Activated CD4-positive, alpha-beta T cell treated with anti-CD3 and anti-CD28 coated beads for 24 hours (primary cell): ENCODE measurements around the gene IL3.
"Not testable (repeated sequence)": the region's sequence is repeated elsewhere in the genome, so short reads cannot be mapped to it uniquely, and the experiment has no call there.

Source experiments
- DNase-seq, 2 donors: peaks; one replicate each; pipeline ENCODE4 v3.0.0-alpha.2; 2020; ENCODE audit warnings: low read depth in 2 of 2

IL3 gene

GRCh38 chr5:132094393-132095076, 34.1 kb downstream of the IL3 start:
- no peak for DNase-seq

GRCh38 chr5:132095077-132095410, 34.6 kb downstream of the IL3 start:
- no peak for DNase-seq

GRCh38 chr5:132095424-132095972, 35.0 kb downstream of the IL3 start:
- DNase-seq = no peak

GRCh38 chr5:132096904-132097303, 36.4 kb downstream of the IL3 start:
- DNase-seq = no peak

- DNase-seq = no peak
These were observed 37.7 kb downstream of the IL3 start for GRCh38 chr5:132098151-132098594.

GRCh38 chr5:132098621-132099020, 38.2 kb downstream of the IL3 start:
- DNase-seq = no peak

GRCh38 chr5:132099076-132099748, 38.8 kb downstream of the IL3 start:
- peak; percentile 54 to 58 for DNase-seq

- no peak for DNase-seq
These were observed 39.5 kb downstream of the IL3 start for GRCh38 chr5:132099905-132100304.

GRCh38 chr5:132100672-132101261, 40.3 kb downstream of the IL3 start:
- no peak for DNase-seq

GRCh38 chr5:132101385-132101880, 41.0 kb downstream of the IL3 start:
- no peak for DNase-seq

- DNase-seq = no peak
These were observed 41.7 kb downstream of the IL3 start for GRCh38 chr5:132102101-132102701.

- no peak for DNase-seq
These were observed 42.5 kb downstream of the IL3 start for GRCh38 chr5:132102944-132103331.

GRCh38 chr5:132103332-132103951, 43.0 kb downstream of the IL3 start:
- peak in 1 of 2 donors; percentile 53 for DNase-seq

GRCh38 chr5:132103969-132104391, 43.5 kb downstream of the IL3 start:
- DNase-seq = no peak

GRCh38 chr5:132104556-132104955, 44.1 kb downstream of the IL3 start:
- no peak for DNase-seq

- DNase-seq = no peak
These were observed 45.2 kb downstream of the IL3 start for GRCh38 chr5:132105688-132106087.

- DNase-seq = not testable (repeated sequence)
These were observed 48.0 kb downstream of the IL3 start for GRCh38 chr5:132108495-132108894.

GRCh38 chr5:132108957-132109356, 48.5 kb downstream of the IL3 start:
- DNase-seq = not testable (repeated sequence)

GRCh38 chr5:132109494-132110053, 49.1 kb downstream of the IL3 start:
- DNase-seq = no peak

GRCh38 chr5:132110195-132110594, 49.7 kb downstream of the IL3 start:
- no peak for DNase-seq

GRCh38 chr5:132110930-132111329, 50.5 kb downstream of the IL3 start:
- DNase-seq = no peak
